Measurements from ENCODE around the gene ABHD6.

GRCh38 chr3:58214484-58215316 is 22.9 kb upstream of the ABHD6 start:
- TF ChIP-seq CTCF (IDR thresholded peaks at IDR 0.05): no peak
- TF ChIP-seq POLR2A (IDR thresholded peaks at IDR 0.05): no peak
- TF ChIP-seq EP300 (IDR thresholded peaks at IDR 0.05): no peak
